HG03342 (cell line): Measurements from ENCODE around the gene RORC.

Experiments used
- ATAC-seq: cut with Tn5 transposase; IDR thresholded peaks from one replicate; pipeline ENCODE4 v1.9.1; 2021; ENCODE audit warnings: mild to moderate bottlenecking, moderate library complexity; ENCODE audit not compliant: unreplicated experiment

Gene RORC

GRCh38 chr1:151849126-151849525 lies 17.5 kb upstream of the RORC start:
- no peak for ATAC-seq

- ATAC-seq: no peak
Observed at GRCh38 chr1:151847867-151848596, 16.4 kb upstream of the RORC start.

GRCh38 chr1:151846686-151847237 lies 15.2 kb upstream of the RORC start:
- ATAC-seq: no peak

GRCh38 chr1:151846062-151846568 lies 14.5 kb upstream of the RORC start:
- ATAC-seq: no peak

- ATAC-seq: no peak
Observed at GRCh38 chr1:151843398-151843797, 11.8 kb upstream of the RORC start.

GRCh38 chr1:151841141-151841540 lies 9.5 kb upstream of the RORC start:
- ATAC-seq: no peak

GRCh38 chr1:151840421-151840820 lies 8.8 kb upstream of the RORC start:
- no peak for ATAC-seq

- ATAC-seq: peak; percentile 58
Observed at GRCh38 chr1:151839457-151840403, 8.1 kb upstream of the RORC start, which contains the start of gene C2CD4D. C2CD4D (minus strand) TSS chr1:151839820; CDS start chr1:151838989, 831 bp downstream.

- ATAC-seq: no peak
Observed at GRCh38 chr1:151839082-151839412, 7.4 kb upstream of the RORC start.

- ATAC-seq: no peak
Observed at GRCh38 chr1:151838222-151839081, 6.8 kb upstream of the RORC start.

GRCh38 chr1:151837884-151838221 lies 6.3 kb upstream of the RORC start:
- no peak for ATAC-seq

- ATAC-seq: no peak
Observed at GRCh38 chr1:151837197-151837596, 5.6 kb upstream of the RORC start.

GRCh38 chr1:151835596-151835995 lies 4.0 kb upstream of the RORC start:
- no peak for ATAC-seq

GRCh38 chr1:151834239-151834638 lies 2.6 kb upstream of the RORC start:
- ATAC-seq: no peak

GRCh38 chr1:151833172-151833900 lies 1.7 kb upstream of the RORC start:
- no peak for ATAC-seq

- ATAC-seq: no peak
Observed at GRCh38 chr1:151832318-151832980, 847 bp upstream of the RORC start.

- no peak for ATAC-seq
Observed at GRCh38 chr1:151831256-151831591, 378 bp downstream of the RORC start.

GRCh38 chr1:151830055-151830454 lies 1.5 kb downstream of the RORC start:
- ATAC-seq: no peak

- ATAC-seq: no peak
Observed at GRCh38 chr1:151829352-151830046, 2.1 kb downstream of the RORC start.
